KOPT-K1 (cell line): Measurements from ENCODE around the gene DDB1.
A peak's percentile ranks its signal among the peaks of the same experiment; 100 is the strongest.

ENCODE experiments used
- H3K27ac ChIP-seq: fragments of 200-600 bp; sonication (generic); 2 replicates; pipeline ENCODE4 v1.5.1; 2016; ENCODE audit warnings: antibody characterized with exemption, mild to moderate bottlenecking, low read depth, low read length; ENCODE audit not compliant: poor library complexity, severe bottlenecking
- H3K36me3 ChIP-seq: fragments of 200-600 bp; sonication (generic); 2 replicates; pipeline ENCODE4 v1.5.1; 2017; ENCODE audit warnings: antibody characterized with exemption, mild to moderate bottlenecking, low read length, moderate library complexity; ENCODE audit not compliant: insufficient read depth
- H3K9me3 ChIP-seq: fragments of 200-600 bp; sonication (generic); 2 replicates; pipeline ENCODE4 v1.5.1; 2017; ENCODE audit warnings: antibody characterized with exemption, low read length, mild to moderate bottlenecking; ENCODE audit not compliant: insufficient read depth, poor library complexity, severe bottlenecking

DDB1 gene

GRCh38 chr11:61302550-61302949 lies 30.4 kb downstream of the DDB1 start:
- H3K36me3 ChIP-seq, result peaks cover 100% of the 10 kb centered on the region
- no peaks in the 10 kb centered on the region for H3K9me3 ChIP-seq
- H3K27ac ChIP-seq, result no peak overlapping the region

GRCh38 chr11:61298663-61299244 lies 34.2 kb downstream of the DDB1 start:
- no peak overlapping the region for H3K27ac ChIP-seq
- H3K36me3 ChIP-seq, result peaks cover 67% of the 10 kb centered on the region
- H3K9me3 ChIP-seq, result no peaks in the 10 kb centered on the region

- H3K36me3 ChIP-seq, result peaks cover 57% of the 10 kb centered on the region
- H3K27ac ChIP-seq, result no peak overlapping the region
- no peaks in the 10 kb centered on the region for H3K9me3 ChIP-seq
These were observed 35.2 kb downstream of the DDB1 start for GRCh38 chr11:61297746-61298145.

- H3K36me3 ChIP-seq, result peaks cover 53% of the 10 kb centered on the region
- H3K9me3 ChIP-seq, result no peaks in the 10 kb centered on the region
- H3K27ac ChIP-seq, result no peak overlapping the region
These were observed 35.6 kb downstream of the DDB1 start for GRCh38 chr11:61297341-61297740.

- peaks cover 35% of the 10 kb centered on the region for H3K36me3 ChIP-seq
- no peaks in the 10 kb centered on the region for H3K9me3 ChIP-seq
- peak overlapping the region; percentile 50 for H3K27ac ChIP-seq
These were observed 37.3 kb downstream of the DDB1 start for GRCh38 chr11:61295596-61295926.

- Histone ChIP-seq H3K9me3 (no peaks in the 10 kb centered on the region), H3K36me3 (peaks cover 29% of the 10 kb centered on the region), H3K27ac (peak within 1 kb of the TSS; percentile 50)
These were observed 37.9 kb downstream of the DDB1 start, which contains the start of gene VWCE for GRCh38 chr11:61294717-61295595. Gene VWCE, minus strand, starts transcription at chr11:61295316. Its CDS starts 279 bp downstream, at chr11:61295037.

- Histone ChIP-seq H3K36me3 (peaks cover 20% of the 10 kb centered on the region), H3K9me3 (no peaks in the 10 kb centered on the region), H3K27ac (peak overlapping the region; percentile 50)
These were observed 38.8 kb downstream of the DDB1 start for GRCh38 chr11:61293867-61294716.

- Histone ChIP-seq H3K27ac (no peak overlapping the region), H3K9me3 (no peaks in the 10 kb centered on the region), H3K36me3 (peaks cover 9% of the 10 kb centered on the region)
These were observed 40.5 kb downstream of the DDB1 start for GRCh38 chr11:61292356-61292755.

- peaks cover 9% of the 10 kb centered on the region for H3K36me3 ChIP-seq
- no peak overlapping the region for H3K27ac ChIP-seq
These were observed 41.8 kb downstream of the DDB1 start for GRCh38 chr11:61290905-61291690.

GRCh38 chr11:61287338-61287977 lies 45.4 kb downstream of the DDB1 start:
- no peak overlapping the region for H3K27ac ChIP-seq
- peaks cover 34% of the 10 kb centered on the region for H3K36me3 ChIP-seq
- H3K9me3 ChIP-seq, result no peaks in the 10 kb centered on the region

More at GRCh38 chr11:61290905-61291690, 41.8 kb downstream of the DDB1 start:
- no peaks in the 10 kb centered on the region for H3K9me3 ChIP-seq

GRCh38 chr11:61283613-61284012 lies 49.3 kb downstream of the DDB1 start:
- H3K9me3 ChIP-seq, result no peaks in the 10 kb centered on the region
- peaks cover 54% of the 10 kb centered on the region for H3K36me3 ChIP-seq
- no peak overlapping the region for H3K27ac ChIP-seq

GRCh38 chr11:61281581-61282250 lies 51.2 kb downstream of the DDB1 start:
- H3K27ac ChIP-seq, result no peak overlapping the region
- peaks cover 48% of the 10 kb centered on the region for H3K36me3 ChIP-seq
- no peaks in the 10 kb centered on the region for H3K9me3 ChIP-seq

- H3K27ac ChIP-seq, result no peak overlapping the region
- H3K36me3 ChIP-seq, result peaks cover 45% of the 10 kb centered on the region
- no peaks in the 10 kb centered on the region for H3K9me3 ChIP-seq
These were observed 51.9 kb downstream of the DDB1 start for GRCh38 chr11:61280883-61281580.
